ENCODE results near the gene CLEC4M.

Gene CLEC4M

GRCh38 chr19:7773841-7774240 lies 10.8 kb downstream of the CLEC4M start:
- TF ChIP-seq ZNF274 (IDR thresholded peaks at IDR 0.05; ENCODE audit: low read depth, low read length) (no peak), YY1 (IDR thresholded peaks at IDR 0.05; ENCODE audit: insufficient read depth, insufficient read length) (no peak), SUZ12 (IDR thresholded peaks at IDR 0.05; ENCODE audit: extremely low read depth, insufficient read depth, insufficient read length) (no peak)
- no peak overlapping the region for H3K9ac ChIP-seq (ENCODE audit: insufficient read length, low read depth)
- peaks cover 5% of the 10 kb centered on the region for H3K27me3 ChIP-seq (ENCODE audit: insufficient read depth, insufficient read length)
- no peak overlapping the region for H3K4me3 ChIP-seq (ENCODE audit: insufficient read length, low read depth)
- peaks cover 2% of the 10 kb centered on the region for H3K4me1 ChIP-seq (ENCODE audit: insufficient read depth, insufficient read length)
- no peak for DNase-seq (ENCODE audit: low read depth, low spot score)
- no peaks in the 10 kb centered on the region for H3K9me3 ChIP-seq (ENCODE audit: insufficient read depth, low read length)
- no peaks in the 10 kb centered on the region for H3K36me3 ChIP-seq (ENCODE audit: insufficient read depth, insufficient read length, low read length)

GRCh38 chr19:7775761-7776160 lies 12.7 kb downstream of the CLEC4M start:
- H3K27me3 ChIP-seq (ENCODE audit: insufficient read depth, insufficient read length) = no peaks in the 10 kb centered on the region
- no peak for TF ChIP-seq YY1 (IDR thresholded peaks at IDR 0.05; ENCODE audit: insufficient read depth, insufficient read length)
- H3K36me3 ChIP-seq (ENCODE audit: insufficient read depth, insufficient read length, low read length) = no peaks in the 10 kb centered on the region
- H3K9me3 ChIP-seq (ENCODE audit: insufficient read depth, low read length) = no peaks in the 10 kb centered on the region
- H3K4me3 ChIP-seq (ENCODE audit: insufficient read length, low read depth) = no peak overlapping the region
- peaks cover 2% of the 10 kb centered on the region for H3K4me1 ChIP-seq (ENCODE audit: insufficient read depth, insufficient read length)
- no peak overlapping the region for H3K9ac ChIP-seq (ENCODE audit: insufficient read length, low read depth)
- no peak for DNase-seq (ENCODE audit: low read depth, low spot score)

GRCh38 chr19:7778081-7778480 lies 15.0 kb downstream of the CLEC4M start:
- H3K9me3 ChIP-seq (ENCODE audit: insufficient read depth, low read length) = no peaks in the 10 kb centered on the region
- DNase-seq (ENCODE audit: low read depth, low spot score) = no peak
- no peak overlapping the region for H3K4me3 ChIP-seq (ENCODE audit: insufficient read length, low read depth)
- H3K4me1 ChIP-seq (ENCODE audit: insufficient read depth, insufficient read length) = no peaks in the 10 kb centered on the region
- no peaks in the 10 kb centered on the region for H3K36me3 ChIP-seq (ENCODE audit: insufficient read depth, insufficient read length, low read length)
- TF ChIP-seq ZNF274 (IDR thresholded peaks at IDR 0.05; ENCODE audit: low read depth, low read length) = no peak
- no peak for TF ChIP-seq YY1 (IDR thresholded peaks at IDR 0.05; ENCODE audit: insufficient read depth, insufficient read length)
- TF ChIP-seq SUZ12 (IDR thresholded peaks at IDR 0.05; ENCODE audit: extremely low read depth, insufficient read depth, insufficient read length) = no peak
- H3K9ac ChIP-seq (ENCODE audit: insufficient read length, low read depth) = no peak overlapping the region
- H3K27me3 ChIP-seq (ENCODE audit: insufficient read depth, insufficient read length) = peaks cover 3% of the 10 kb centered on the region

GRCh38 chr19:7779631-7780486 lies 16.8 kb downstream of the CLEC4M start:
- Histone ChIP-seq H3K9me3 (ENCODE audit: insufficient read depth, low read length) (no peaks in the 10 kb centered on the region), H3K4me3 (ENCODE audit: insufficient read length, low read depth) (no peak overlapping the region), H3K4me1 (ENCODE audit: insufficient read depth, insufficient read length) (no peaks in the 10 kb centered on the region), H3K9ac (ENCODE audit: insufficient read length, low read depth) (no peak overlapping the region), H3K36me3 (ENCODE audit: insufficient read depth, insufficient read length, low read length) (no peaks in the 10 kb centered on the region), H3K27me3 (ENCODE audit: insufficient read depth, insufficient read length) (peaks cover 19% of the 10 kb centered on the region)
- no peak for TF ChIP-seq ZNF274 (IDR thresholded peaks at IDR 0.05; ENCODE audit: low read depth, low read length)
- TF ChIP-seq YY1 (IDR thresholded peaks at IDR 0.05; ENCODE audit: insufficient read depth, insufficient read length) = no peak
- no peak for TF ChIP-seq SUZ12 (IDR thresholded peaks at IDR 0.05; ENCODE audit: extremely low read depth, insufficient read depth, insufficient read length)
- DNase-seq (ENCODE audit: low read depth, low spot score) = no peak

- TF ChIP-seq YY1 (IDR thresholded peaks at IDR 0.05; ENCODE audit: insufficient read depth, insufficient read length) = no peak
- no peak for TF ChIP-seq ZNF274 (IDR thresholded peaks at IDR 0.05; ENCODE audit: low read depth, low read length)
- no peak for TF ChIP-seq SUZ12 (IDR thresholded peaks at IDR 0.05; ENCODE audit: extremely low read depth, insufficient read depth, insufficient read length)
- H3K4me1 ChIP-seq (ENCODE audit: insufficient read depth, insufficient read length) = no peaks in the 10 kb centered on the region
- no peak overlapping the region for H3K4me3 ChIP-seq (ENCODE audit: insufficient read length, low read depth)
- H3K9me3 ChIP-seq (ENCODE audit: insufficient read depth, low read length) = no peaks in the 10 kb centered on the region
- no peaks in the 10 kb centered on the region for H3K36me3 ChIP-seq (ENCODE audit: insufficient read depth, insufficient read length, low read length)
- peaks cover 28% of the 10 kb centered on the region for H3K27me3 ChIP-seq (ENCODE audit: insufficient read depth, insufficient read length)
- no peak overlapping the region for H3K9ac ChIP-seq (ENCODE audit: insufficient read length, low read depth)
- DNase-seq (ENCODE audit: low read depth, low spot score) = no peak
Measured at GRCh38 chr19:7781157-7781556, 18.1 kb downstream of the CLEC4M start.

- H3K9me3 ChIP-seq (ENCODE audit: insufficient read depth, low read length) = no peaks in the 10 kb centered on the region
- no peak overlapping the region for H3K9ac ChIP-seq (ENCODE audit: insufficient read length, low read depth)
- no peak for TF ChIP-seq ZNF274 (IDR thresholded peaks at IDR 0.05; ENCODE audit: low read depth, low read length)
- no peak for TF ChIP-seq YY1 (IDR thresholded peaks at IDR 0.05; ENCODE audit: insufficient read depth, insufficient read length)
- no peak for TF ChIP-seq SUZ12 (IDR thresholded peaks at IDR 0.05; ENCODE audit: extremely low read depth, insufficient read depth, insufficient read length)
- peaks cover 10% of the 10 kb centered on the region for H3K4me1 ChIP-seq (ENCODE audit: insufficient read depth, insufficient read length)
- no peaks in the 10 kb centered on the region for H3K36me3 ChIP-seq (ENCODE audit: insufficient read depth, insufficient read length, low read length)
- H3K4me3 ChIP-seq (ENCODE audit: insufficient read length, low read depth) = no peak overlapping the region
- peaks cover 56% of the 10 kb centered on the region for H3K27me3 ChIP-seq (ENCODE audit: insufficient read depth, insufficient read length)
- DNase-seq (ENCODE audit: low read depth, low spot score) = no peak
Measured at GRCh38 chr19:7783991-7784423, 21.0 kb downstream of the CLEC4M start.

- Histone ChIP-seq H3K9me3 (ENCODE audit: insufficient read depth, low read length) (no peaks in the 10 kb centered on the region), H3K27me3 (ENCODE audit: insufficient read depth, insufficient read length) (peaks cover 65% of the 10 kb centered on the region), H3K9ac (ENCODE audit: insufficient read length, low read depth) (no peak overlapping the region), H3K36me3 (ENCODE audit: insufficient read depth, insufficient read length, low read length) (no peaks in the 10 kb centered on the region), H3K4me1 (ENCODE audit: insufficient read depth, insufficient read length) (peaks cover 12% of the 10 kb centered on the region), H3K4me3 (ENCODE audit: insufficient read length, low read depth) (no peak overlapping the region)
- DNase-seq (ENCODE audit: low read depth, low spot score) = no peak
- TF ChIP-seq SUZ12 (IDR thresholded peaks at IDR 0.05; ENCODE audit: extremely low read depth, insufficient read depth, insufficient read length) (no peak), YY1 (IDR thresholded peaks at IDR 0.05; ENCODE audit: insufficient read depth, insufficient read length) (no peak), ZNF274 (IDR thresholded peaks at IDR 0.05; ENCODE audit: low read depth, low read length) (no peak)
Measured at GRCh38 chr19:7784856-7785255, 21.8 kb downstream of the CLEC4M start.

All from NT2/D1 (cell line).